ENCODE measurements around the gene ZNF90.
"Not testable (repeated sequence)": the region's sequence is repeated elsewhere in the genome, so short reads cannot be mapped to it uniquely, and the experiment has no call there.

Gene ZNF90

DNA sequence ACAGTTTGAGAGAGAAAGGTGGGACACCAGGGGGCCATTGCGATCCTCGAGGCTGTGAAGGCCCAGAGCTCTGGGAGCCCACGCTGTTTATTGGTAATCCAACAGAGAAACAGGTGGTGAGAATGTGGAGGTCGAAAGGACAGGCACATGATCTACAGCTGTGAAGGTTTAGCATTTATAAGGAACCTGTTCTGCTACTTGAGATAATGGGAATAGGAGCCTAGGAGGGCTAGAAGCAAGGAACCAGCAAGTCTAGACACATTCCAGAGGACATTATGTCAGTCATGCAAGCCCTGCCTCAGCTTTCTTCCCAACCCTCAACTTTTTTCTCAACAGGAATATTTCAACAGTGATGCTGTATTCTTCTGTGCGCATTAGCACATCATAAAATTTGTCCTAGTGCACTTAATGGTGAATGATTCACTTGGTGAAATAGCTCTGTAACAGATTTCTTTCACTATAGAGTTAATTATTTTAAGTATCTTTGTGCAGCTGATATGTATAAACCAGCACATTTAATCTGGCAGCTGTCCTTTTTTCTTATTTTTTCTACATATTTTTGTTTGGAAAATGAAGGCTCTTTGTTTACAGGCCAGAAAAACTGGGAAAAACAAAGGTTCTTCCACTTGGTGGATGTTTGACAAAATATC, 25.4 kb downstream of the ZNF90 start:
- no peak for DNase-seq (ENCODE audit: low read depth)

DNA sequence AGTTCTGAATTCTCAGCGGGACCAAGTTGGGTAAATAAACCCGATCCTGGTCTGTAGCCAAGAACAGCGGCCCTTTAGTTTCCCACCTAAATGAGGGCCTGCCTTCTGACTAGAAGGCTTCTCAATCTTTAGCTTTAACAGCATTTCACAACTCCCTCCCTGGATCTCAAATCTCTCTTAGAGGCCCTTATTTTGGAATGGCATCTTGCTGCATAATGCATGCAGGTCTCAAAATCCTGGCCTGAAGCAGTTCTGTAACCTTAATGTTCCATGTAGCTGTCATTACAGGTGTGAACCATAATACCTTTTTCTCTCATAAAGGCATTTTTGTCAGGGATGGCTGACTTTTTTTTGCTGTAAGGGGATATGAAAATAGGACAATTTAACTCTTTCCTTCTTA, 29.5 kb downstream of the ZNF90 start:
- DNase-seq (ENCODE audit: low read depth) = no peak

DNA sequence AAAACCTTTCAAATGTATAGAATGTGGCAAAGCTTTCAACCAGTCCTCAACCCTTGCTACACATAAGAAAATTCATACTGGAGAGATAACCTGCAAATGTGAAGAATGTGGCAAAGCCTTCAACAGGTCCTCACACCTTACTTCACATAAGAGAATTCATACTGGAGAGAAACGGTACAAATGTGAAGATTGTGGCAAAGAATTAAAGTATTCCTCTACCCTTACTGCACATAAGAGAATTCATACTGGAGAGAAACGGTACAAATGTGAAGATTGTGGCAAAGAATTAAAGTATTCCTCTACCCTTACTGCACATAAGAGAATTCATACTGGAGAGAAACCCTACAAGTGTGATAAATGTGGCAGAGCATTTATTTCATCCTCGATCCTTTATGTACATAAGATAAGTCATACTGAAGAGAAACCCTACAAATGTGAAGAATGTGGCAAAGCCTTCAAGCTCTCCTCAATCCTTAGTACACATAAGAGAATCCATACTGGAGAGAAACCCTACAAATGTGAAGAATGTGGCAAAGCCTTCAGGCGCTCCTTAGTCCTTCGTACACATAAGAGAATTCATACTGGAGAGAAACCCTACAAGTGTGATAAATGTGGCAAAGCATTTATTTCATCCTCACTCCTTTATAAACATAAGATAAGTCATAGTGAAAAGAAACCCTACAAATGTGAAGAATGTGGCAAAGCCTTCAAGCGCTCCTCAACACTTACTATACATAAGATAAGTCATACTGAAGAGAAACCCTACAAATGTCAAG, 40.5 kb downstream of the ZNF90 start:
- DNase-seq (ENCODE audit: low read depth) = not testable (repeated sequence)

DNA sequence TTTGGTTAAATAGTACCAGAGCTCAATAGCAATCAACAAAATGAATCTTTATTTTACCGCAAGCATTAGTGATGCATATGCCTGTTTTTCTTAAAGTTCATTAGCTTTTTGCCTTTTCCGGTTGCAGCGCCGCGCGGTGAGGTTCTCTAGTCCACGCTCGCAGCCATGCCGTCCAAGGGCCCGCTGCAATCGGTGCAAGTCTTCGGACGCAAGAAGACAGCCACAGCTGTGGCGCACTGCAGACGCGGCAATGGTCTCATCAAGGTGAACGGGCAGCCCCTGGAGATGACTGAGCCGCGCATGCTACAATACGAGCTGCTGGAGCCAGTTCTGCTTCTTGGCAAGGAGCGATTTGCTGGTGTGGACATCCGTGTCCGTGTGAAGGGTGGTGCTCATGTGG, 47.1 kb downstream of the ZNF90 start:
- DNase-seq (ENCODE audit: low read depth) = no peak

DNA sequence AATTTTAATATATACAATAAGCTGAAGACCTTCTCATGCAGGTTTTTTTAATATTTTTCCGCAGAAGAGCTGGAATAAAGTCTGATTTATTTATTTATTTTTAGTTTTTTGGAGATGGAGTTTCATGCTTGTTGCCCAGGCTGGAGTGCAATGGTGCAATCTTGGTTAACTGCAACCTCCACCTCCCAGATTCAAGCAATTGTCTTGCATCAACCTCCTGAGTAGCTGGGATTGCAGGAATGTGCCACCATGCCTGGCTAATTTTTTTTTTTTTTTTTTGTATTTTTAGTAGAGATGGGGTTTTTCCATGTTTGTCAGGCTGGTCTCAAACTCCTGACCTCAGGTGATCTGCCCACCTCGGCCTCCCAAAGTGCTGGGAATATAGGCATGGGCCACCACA, 55.1 kb downstream of the ZNF90 start:
- DNase-seq (ENCODE audit: low read depth) = not testable (repeated sequence)

DNA sequence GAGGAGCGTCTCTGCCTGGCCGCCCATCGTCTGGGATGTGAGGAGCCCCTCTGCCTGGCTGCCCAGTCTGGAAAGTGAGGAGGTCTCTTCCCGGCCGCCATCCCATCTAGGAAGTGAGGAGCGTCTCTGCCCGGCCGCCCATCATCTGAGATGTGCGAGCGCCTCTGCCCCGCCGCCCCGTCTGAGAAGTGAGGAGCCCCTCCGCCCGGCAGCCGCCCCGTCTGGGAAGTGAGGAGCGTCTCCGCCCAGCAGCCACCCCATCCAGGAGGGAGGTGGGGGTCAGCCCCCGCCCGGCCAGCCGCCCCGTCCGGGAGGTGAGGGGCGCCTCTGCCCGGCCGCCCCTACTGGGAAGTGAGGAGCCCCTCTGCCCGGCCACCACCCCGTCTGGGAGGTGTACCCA, 59.9 kb downstream of the ZNF90 start:
- not testable (repeated sequence) for DNase-seq (ENCODE audit: low read depth)

DNA sequence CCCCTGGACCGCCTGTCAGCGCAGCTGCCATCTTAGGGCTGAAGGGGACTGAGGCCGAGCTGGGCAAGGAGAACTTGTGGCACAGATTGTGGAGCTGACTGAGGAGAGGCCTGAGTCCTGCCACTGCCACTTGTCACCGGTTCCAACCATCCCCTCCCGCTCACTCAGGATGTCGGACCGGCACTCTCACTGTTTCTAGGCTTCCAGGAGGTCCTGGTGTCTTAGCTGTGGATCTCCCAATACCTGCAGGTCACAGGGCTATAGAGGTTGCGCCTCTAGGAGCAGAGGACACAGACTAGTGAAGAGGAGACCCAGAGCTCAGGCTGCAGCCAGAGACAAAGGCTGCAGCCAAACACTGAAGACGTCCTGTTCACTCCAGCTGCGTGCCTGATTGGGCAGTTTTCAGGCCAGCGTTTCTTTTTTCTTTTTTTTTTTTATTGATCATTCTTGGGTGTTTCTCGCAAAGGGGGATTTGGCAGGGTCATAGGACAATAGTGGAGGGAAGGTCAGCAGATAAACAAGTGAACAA, 73.9 kb downstream of the ZNF90 start:
- no peak for DNase-seq (ENCODE audit: low read depth)

DNA sequence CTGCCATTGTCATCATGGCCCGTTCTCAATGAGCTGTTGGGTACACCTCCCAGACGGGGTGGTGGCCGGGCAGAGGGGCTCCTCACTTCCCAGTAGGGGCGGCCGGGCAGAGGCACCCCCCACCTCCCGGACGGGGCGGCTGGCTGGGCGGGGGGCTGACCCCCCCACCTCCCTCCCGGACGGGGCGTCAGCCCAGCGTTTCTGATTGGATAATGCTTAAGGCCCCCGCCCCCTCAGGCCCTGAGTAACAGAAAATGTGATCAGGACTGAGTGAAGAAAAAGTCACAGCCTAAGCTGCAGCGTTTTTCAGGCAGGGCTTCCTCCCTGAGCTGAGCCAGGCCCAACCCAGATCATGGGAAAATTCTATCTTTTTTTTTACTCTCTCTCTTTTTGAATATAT, 74.7 kb downstream of the ZNF90 start:
- not testable (repeated sequence) for DNase-seq (ENCODE audit: low read depth)

DNA sequence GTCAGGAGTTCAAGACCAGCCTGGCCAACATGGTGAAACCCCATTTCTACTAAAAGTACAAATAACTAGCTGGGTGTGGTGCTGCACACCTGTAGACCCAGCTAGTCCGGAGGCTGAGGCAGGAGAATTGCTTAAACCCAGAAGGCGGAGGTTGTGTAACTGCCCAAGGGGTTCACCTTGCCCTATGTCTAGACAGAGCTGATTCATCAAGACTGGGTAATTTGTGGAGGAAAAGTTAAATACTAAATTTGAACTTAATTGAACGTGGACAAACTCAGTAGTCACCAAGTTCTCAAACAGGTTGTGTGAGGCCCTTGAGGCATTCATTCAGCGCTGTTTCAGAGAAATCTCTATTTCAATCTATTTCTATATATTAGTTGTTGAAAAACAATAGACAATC, 75.5 kb downstream of the ZNF90 start:
- no peak for DNase-seq (ENCODE audit: low read depth)

DNA sequence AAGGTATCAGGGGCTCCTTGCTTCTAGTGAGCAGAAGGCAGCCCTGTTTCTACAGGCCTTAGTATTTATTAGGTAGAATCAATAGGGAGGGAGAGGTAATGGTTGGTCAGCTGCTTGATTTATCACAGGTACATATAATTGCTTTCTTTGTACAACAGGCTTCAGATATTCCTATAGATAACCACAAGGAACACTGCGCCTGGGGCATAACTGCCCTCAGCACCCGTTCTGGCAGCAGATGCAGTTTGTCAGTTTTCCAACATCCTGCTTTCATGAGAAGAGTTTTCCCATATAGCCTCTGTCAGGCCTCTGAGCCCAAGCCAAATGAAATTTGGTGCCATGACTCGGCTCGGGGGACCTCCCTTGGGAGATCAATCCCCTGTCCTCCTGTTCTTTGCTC, 76.8 kb downstream of the ZNF90 start:
- DNase-seq (ENCODE audit: low read depth) = no peak

DNA sequence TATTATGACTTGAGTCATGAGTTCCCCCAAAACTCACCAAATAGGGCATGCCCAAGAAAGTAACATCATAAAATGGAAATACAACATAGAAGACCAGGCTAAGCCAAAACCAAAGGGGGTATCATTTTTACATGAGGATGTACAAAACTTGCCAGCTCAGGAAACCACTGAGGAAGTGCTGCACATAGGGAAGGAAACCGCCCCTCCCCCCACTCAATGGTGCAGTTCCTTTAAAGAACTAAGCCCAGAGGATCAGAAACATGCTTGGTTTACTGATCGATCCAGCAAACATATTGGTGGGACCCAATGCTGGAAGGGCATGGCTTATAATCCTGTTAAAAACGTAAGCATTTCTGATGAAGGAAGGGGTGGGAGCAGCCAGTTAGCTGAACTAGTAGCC, 85.0 kb downstream of the ZNF90 start:
- DNase-seq (ENCODE audit: low read depth) = no peak

DNA sequence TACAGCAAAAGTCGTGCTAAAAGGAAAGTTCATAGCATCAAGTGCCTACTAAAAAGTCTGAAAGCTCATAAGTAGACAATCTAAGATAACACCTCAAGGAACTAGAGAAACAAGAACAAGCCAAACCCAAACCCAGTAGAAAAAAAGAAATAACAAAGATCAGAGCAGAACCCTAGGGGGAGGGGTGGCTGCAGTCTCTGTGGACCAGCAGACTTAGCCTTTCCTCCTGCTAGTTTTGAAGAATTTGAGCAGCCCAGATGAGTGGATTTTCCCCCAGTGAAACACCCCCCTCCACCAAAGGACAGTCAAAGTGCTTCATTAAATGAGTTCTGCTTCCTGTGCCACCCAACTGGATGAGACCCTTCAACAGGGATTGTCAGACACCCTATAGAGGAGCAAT, 86.7 kb downstream of the ZNF90 start:
- DNase-seq (ENCODE audit: low read depth) = no peak

DNA sequence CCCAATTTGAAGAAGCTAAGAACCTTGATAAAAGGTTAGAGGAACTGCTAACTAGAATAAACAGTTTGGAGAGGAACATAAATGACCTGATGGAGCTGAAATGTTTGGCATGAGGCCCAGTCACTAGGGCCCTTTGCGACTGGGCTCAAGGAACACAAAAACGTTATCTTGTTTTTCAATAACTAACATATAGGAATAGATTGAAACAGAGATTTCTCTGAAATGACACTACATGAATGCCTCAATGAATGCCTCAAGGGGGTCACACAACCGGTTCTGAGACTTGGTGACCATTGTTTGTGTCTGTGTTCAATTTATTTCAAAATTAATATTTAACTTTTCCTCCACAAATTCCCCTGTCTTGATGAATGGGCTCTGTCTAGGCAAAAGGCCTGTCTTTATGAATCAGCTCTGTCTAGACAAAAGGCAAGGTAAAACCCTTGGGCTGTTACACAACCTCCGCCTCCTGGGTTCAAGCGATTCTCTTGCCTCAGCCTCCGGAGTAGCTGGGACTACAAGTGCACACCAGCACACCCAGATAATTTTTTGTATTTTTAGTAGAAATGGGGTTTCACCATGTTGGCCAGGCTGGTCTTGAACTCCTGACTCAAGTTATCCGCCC, 88.3 kb downstream of the ZNF90 start:
- DNase-seq (ENCODE audit: low read depth) = no peak

DNA sequence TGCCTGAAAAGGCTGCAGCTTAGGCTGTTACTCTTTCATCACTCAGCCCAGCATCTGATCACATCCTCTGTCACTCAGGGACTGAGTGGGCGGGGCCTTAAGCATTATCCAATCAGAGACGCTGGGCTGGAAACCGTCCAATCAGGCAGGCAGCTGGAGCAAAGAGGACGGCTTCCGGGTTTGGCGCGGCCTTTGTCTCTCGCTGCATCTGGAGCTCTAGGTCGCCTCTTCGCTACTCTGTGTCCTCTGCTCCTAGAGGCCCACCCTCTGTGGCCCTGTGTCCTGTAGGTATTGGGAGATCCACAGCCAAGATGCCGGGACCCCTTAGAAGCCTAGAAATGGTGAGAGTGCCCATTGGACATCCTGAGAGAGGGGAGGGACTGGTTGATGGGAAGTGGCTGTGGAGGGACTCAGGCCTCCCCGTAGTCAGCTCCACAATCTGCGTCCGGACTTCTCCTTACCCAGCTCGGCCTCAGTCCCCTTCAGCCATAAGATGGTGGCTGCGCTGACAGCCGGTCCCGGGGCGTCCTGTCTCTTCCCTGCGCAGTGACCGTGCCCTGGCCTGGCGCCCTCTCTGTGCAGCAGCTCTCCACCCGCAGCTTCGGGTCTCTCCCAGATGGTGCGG, 89.3 kb downstream of the ZNF90 start, which contains the start of gene ZNF486:
Gene ZNF486, plus strand, starts transcription at position 195 of the 625 bp plus-strand sequence. Its CDS starts 117 bp downstream, at position 312.
- peak; percentile 99 for DNase-seq (ENCODE audit: low read depth)

DNA sequence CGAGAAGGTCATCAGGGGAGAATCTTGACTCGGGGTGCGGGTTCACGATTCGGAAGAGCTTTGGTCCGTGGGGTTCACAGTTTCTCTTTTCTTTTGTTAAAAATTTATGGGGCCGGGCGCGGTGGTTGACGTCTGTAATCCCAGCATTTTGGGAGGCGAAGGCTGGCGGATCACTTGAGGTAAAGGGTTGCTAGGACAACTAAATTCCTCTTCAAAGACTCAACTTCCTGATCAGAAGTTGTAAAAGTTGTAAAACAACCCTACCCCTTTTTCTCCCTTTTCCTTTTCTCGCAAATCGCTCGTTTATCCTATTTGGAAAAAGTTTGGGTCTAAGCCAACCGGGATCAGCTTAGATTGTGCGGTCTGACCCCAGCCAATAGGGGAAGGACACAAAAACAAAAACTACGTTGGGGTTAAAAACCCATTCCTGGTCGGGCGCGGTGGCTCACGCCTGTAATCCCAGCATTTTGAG, 89.9 kb downstream of the ZNF90 start:
- DNase-seq (ENCODE audit: low read depth) = peak; percentile 73
